Raji (cell line): Measurements from ENCODE around the gene PIGO.

Experiments used
- POLR2A ChIP-seq: IDR thresholded peaks from 2 replicates; pipeline ENCODE4 v1.6.1; 2011; ENCODE audit warnings: low read depth, low read length, control low read depth; ENCODE audit not compliant: insufficient read depth

Gene PIGO

DNA sequence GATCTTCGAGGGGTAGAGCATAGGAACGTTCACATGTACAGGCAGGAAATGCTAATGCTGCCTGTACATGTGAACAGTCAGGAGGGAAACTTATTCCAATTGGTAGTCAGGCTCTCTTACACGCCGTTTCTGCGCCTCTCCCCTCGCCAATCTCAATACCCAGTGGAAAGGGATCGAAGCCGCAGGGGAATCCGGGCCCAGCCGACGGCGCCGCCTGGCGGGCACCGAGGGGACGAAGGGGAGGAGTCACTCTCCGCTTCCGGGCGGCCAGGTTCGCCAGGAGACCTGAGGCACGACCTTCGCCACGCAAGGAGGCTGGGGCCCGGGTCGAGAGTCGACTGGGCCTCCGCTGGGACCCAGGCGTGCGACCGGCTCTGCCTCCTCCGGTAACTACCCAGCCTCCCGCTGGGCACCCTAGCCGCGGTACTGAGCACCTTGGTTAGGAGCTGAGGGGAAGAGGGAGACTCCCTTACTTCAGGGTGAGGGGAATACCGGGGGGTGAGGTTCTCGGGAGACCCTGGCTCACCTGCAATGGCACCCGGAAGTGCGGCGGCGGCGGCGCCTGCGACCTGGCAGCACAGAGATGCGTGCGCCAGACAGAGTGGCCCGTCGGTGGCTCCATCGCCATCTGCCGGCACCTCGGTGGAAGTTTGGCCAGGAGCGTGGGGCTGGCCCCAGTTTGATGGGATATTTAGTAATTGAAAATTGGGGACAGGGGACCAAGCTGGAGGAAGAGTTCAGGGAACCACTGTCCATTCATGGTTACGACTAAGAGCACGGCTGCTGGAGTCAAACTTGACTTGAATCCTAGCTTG is at the start of gene PIGO:
TSS of gene PIGO (minus strand) at position 557 of the 815 bp plus-strand sequence. CDS start 1,026 bp downstream, outside the sequence.
- TF ChIP-seq POLR2A = peak; percentile 89

DNA sequence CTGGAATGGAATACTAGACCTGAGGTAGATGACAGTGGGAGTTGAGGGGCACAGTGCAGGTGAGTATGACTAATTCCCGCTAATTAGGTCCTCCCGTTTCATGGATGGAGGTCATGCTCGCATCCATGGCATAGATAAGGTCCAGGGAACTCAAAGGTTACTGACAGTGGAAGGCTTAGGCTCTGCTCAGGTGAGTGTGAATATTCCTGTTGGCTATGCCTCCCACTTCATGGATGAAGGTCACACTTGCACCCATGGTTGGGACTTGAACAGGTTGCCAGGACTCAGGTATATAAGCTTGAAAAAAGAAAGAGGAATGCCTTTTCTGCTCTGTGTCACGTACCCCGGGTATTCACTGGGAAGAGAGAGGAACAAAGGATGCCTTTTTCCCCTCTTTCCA is 45.6 kb upstream of the PIGO start:
- no peak for TF ChIP-seq POLR2A

DNA sequence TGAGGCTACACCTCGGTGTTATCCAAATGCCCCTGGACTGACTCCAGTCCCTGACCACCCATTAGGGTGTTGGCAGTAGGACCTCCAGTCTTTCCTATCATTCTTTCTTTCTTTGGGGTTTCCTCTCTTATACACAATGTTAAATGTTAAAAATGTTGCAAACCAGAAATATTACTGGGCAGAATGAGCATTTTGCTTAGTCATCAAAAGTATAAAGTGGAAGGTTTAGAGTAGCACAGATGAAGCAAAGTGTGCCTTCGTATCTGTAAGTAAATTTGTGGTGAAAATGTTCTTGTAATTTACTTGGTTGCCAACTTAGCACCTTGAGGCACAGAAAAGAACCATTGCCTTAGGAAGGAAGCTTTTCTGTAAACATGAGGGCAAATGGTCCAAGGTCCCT is 43.7 kb upstream of the PIGO start:
- TF ChIP-seq POLR2A = no peak

DNA sequence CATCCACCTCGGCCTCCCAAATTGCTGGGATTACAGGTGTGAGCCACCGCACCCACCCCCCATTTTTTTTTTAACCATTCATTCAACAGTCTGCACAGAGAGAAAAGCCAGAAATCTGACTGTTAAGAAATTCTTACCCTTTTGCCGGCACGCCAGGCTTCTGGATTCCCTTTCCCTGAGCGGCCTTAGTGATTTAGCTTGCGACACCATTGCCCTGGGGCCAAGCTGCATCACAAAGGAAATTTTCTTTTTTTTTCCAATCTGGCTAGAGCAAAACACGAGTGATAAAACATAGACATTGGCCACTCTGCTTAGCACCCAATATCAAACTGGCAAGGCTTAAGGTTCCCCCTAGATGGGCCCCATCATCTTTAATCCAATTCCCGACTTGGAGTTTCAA is 40.5 kb upstream of the PIGO start:
- no peak for TF ChIP-seq POLR2A

- no peak for TF ChIP-seq POLR2A
Observed at GRCh38 chr9:35135988-35136387, 39.6 kb upstream of the PIGO start.

DNA sequence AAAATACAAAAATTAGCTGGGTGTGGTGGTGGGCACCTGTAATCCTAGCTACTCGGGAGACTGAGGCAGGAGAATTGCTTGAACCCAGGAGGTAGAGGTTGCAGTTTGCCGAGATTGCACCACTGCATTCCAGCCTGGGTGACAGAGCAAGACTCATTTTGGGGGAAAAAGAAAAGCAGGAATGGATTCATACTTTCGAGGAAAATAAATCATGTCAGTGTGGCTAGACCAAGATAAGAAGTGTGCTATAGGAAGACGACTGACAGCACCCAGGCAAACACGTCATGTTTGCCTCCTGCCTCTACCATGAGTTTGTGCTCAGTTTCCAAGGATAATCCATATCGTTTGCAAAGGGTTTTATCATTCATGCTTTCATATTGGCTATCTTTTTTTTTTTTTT is 38.5 kb upstream of the PIGO start:
- no peak for TF ChIP-seq POLR2A

- TF ChIP-seq POLR2A = no peak
Observed at GRCh38 chr9:35116898-35117551, 20.6 kb upstream of the PIGO start.

DNA sequence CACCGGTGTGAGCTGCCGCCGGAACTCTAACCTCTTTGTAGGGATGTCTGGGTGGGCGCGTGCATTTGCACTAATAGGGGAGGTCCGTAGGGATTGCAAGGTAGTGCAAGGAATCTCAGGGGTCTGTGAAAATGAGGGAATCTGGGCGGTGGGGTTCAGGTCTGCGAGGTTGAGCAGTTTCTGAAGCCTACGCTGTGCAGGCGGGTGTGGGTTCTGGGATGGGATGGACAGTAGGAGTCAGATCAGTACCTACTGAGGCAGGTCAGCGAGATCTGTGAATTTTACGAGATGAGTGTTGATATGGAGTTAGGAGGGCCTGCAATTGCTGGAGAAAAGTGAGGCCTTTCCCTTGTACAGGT is 20.1 kb upstream of the PIGO start:
- TF ChIP-seq POLR2A = no peak

GRCh38 chr9:35115680-35116538 is 19.5 kb upstream of the PIGO start, which contains the start of gene ATOSB:
ATOSB (minus strand) TSS chr9:35115862; CDS start chr9:35108274, 7,588 bp downstream.
- peak; percentile 58 for TF ChIP-seq POLR2A

GRCh38 chr9:35114840-35115628 is 18.6 kb upstream of the PIGO start:
- TF ChIP-seq POLR2A = no peak

- TF ChIP-seq POLR2A = 0 out of 2 replicates have a peak, but pooled peaks have one; percentile 28
Observed at GRCh38 chr9:35114113-35114839, 17.9 kb upstream of the PIGO start.

- no peak for TF ChIP-seq POLR2A
Observed at GRCh38 chr9:35112257-35113020, 16.0 kb upstream of the PIGO start.
